ENCODE measurements around the gene NEURL3.

The NEURL3 gene

GRCh38 chr2:96533292-96534073 is 28.3 kb upstream of the NEURL3 start:
- peaks cover 71% of the 10 kb centered on the region for H3K4me1 ChIP-seq (ENCODE audit: low read length)
- TF ChIP-seq CTCF (IDR thresholded peaks at IDR 0.05; ENCODE audit: low read depth, low read length) (no peak), EZH2phosphoT487 (IDR thresholded peaks at IDR 0.05; ENCODE audit: low read depth) (no peak)

DNA sequence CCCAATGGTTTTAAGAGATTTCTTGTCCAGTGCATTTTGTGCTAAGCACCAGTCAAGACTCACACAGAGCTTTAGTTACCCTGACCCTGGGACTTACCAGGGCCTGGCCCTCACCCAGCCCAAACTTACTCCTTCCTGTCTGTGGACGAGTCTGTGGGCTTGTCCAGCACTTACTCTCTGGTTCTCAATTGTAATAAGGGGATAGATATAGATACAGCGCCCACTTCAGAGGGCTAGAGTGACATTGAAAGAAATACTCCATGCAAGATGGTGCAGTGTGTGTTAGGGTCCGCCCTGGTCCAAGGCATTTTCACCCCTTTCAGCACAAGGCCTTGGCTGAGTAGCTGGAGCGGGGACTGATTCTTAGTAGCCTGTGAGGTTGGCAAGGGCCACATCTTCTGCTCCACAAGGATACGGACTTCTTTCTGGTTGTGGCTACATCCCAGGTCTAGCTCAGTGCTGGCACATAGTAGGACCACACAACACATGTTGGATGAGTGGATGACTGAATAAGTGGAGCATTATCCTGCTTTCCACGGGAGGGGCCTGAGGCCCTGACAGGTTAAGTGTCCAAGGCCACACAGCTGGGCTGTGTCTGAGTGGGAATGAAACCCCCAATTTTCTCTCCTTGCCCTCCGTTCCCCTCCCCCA is 27.6 kb upstream of the NEURL3 start:
- Histone ChIP-seq H3K4me1 (ENCODE audit: low read length) (peaks cover 71% of the 10 kb centered on the region), H3K9ac (ENCODE audit: low read length) (no peak overlapping the region), H3K4me3 (ENCODE audit: low read length) (no peak overlapping the region), H3K9me3 (ENCODE audit: insufficient read depth, low read length) (no peaks in the 10 kb centered on the region), H3K79me2 (ENCODE audit: low read length) (peaks cover 6% of the 10 kb centered on the region), H3K36me3 (replicated peaks; ENCODE audit: low read depth, low read length) (no peaks in the 10 kb centered on the region), H4K20me1 (ENCODE audit: insufficient read depth, low read length) (peaks cover 4% of the 10 kb centered on the region), H2AFZ (ENCODE audit: low read depth, low read length) (no peak overlapping the region), H3K27me3 (ENCODE audit: low read depth, low read length) (peaks cover 64% of the 10 kb centered on the region), H3K27ac (ENCODE audit: low read length) (no peak overlapping the region), H3K4me2 (ENCODE audit: low read length) (peak overlapping the region; percentile 87; the same call in 1 of the 2 replicates)
- TF ChIP-seq EZH2phosphoT487 (IDR thresholded peaks at IDR 0.05; ENCODE audit: low read depth) = no peak
- TF ChIP-seq CTCF (IDR thresholded peaks at IDR 0.05; ENCODE audit: low read depth, low read length) = no peak

More at GRCh38 chr2:96533292-96534073, 28.3 kb upstream of the NEURL3 start:
- peaks cover 5% of the 10 kb centered on the region for H3K36me3 ChIP-seq (replicated peaks; ENCODE audit: low read depth, low read length)
- no peak overlapping the region for H3K4me3 ChIP-seq (ENCODE audit: low read length)
- H3K9ac ChIP-seq (ENCODE audit: low read length) = no peak overlapping the region
- H4K20me1 ChIP-seq (ENCODE audit: insufficient read depth, low read length) = peaks cover 11% of the 10 kb centered on the region
- H3K27me3 ChIP-seq (ENCODE audit: low read depth, low read length) = peaks cover 69% of the 10 kb centered on the region
- H3K79me2 ChIP-seq (ENCODE audit: low read length) = peaks cover 13% of the 10 kb centered on the region
- no peak overlapping the region for H3K27ac ChIP-seq (ENCODE audit: low read length)
- H3K9me3 ChIP-seq (ENCODE audit: insufficient read depth, low read length) = no peaks in the 10 kb centered on the region
- no peak overlapping the region for H3K4me2 ChIP-seq (ENCODE audit: low read length)
- no peak overlapping the region for H2AFZ ChIP-seq (ENCODE audit: low read depth, low read length)

DNA sequence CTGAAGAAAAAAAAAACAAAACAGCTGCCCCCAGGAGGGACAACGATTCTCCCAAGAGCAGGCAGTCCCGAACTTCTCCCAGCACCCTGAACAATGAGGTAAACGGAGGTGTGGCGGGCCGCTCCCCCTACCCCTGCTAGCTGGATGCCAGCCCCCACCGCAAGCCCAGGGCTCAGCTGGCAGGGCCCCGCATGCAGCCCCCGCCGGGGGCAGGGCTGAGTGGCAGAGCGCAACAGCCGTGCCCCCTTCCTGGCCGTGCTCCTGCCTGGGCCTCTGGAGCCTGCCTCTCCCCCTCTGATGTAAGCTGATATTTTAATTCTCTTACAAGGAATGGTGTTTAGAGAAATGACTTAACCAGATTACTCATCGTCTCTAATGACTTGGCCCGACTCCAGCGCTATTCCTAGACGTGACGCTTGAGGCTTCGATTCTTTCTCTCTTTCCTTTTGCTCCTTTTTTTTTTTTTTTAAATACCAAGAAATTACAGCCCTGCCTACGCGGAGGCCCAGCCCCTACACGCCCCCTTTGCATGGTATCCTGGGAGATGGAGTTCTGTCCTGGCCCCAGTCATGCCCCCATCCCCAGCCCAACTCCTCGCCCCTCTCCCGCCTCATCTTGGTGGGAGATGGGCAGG is 26.8 kb upstream of the NEURL3 start:
- H3K4me1 ChIP-seq (ENCODE audit: low read length) = peaks cover 70% of the 10 kb centered on the region
- no peaks in the 10 kb centered on the region; the same call in 1 of the 2 replicates for H3K79me2 ChIP-seq (ENCODE audit: low read length)
- peak overlapping the region; percentile 87 for H3K4me2 ChIP-seq (ENCODE audit: low read length)
- no peaks in the 10 kb centered on the region for H3K9me3 ChIP-seq (ENCODE audit: insufficient read depth, low read length)
- H3K27ac ChIP-seq (ENCODE audit: low read length) = no peak overlapping the region
- H4K20me1 ChIP-seq (ENCODE audit: insufficient read depth, low read length) = no peaks in the 10 kb centered on the region
- H3K9ac ChIP-seq (ENCODE audit: low read length) = peak overlapping the region; percentile 12; the same call in 1 of the 2 replicates
- no peaks in the 10 kb centered on the region for H3K36me3 ChIP-seq (replicated peaks; ENCODE audit: low read depth, low read length)
- H2AFZ ChIP-seq (ENCODE audit: low read depth, low read length) = no peak overlapping the region
- TF ChIP-seq EZH2phosphoT487 (IDR thresholded peaks at IDR 0.05; ENCODE audit: low read depth) = no peak
- TF ChIP-seq CTCF (IDR thresholded peaks at IDR 0.05; ENCODE audit: low read depth, low read length) = no peak
- peaks cover 62% of the 10 kb centered on the region for H3K27me3 ChIP-seq (ENCODE audit: low read depth, low read length)
- H3K4me3 ChIP-seq (ENCODE audit: low read length) = peak overlapping the region; percentile 69

GRCh38 chr2:96531366-96531765 is 26.2 kb upstream of the NEURL3 start:
- Histone ChIP-seq H3K36me3 (replicated peaks; ENCODE audit: low read depth, low read length) (no peaks in the 10 kb centered on the region), H3K9me3 (ENCODE audit: insufficient read depth, low read length) (no peaks in the 10 kb centered on the region), H4K20me1 (ENCODE audit: insufficient read depth, low read length) (no peaks in the 10 kb centered on the region), H3K4me1 (ENCODE audit: low read length) (peaks cover 76% of the 10 kb centered on the region), H3K4me2 (ENCODE audit: low read length) (peak overlapping the region; percentile 87), H3K9ac (ENCODE audit: low read length) (no peak overlapping the region; the same call in 1 of the 2 replicates), H3K79me2 (ENCODE audit: low read length) (no peaks in the 10 kb centered on the region), H2AFZ (ENCODE audit: low read depth, low read length) (no peak overlapping the region), H3K4me3 (ENCODE audit: low read length) (peak overlapping the region; percentile 69), H3K27ac (ENCODE audit: low read length) (no peak overlapping the region), H3K27me3 (ENCODE audit: low read depth, low read length) (peaks cover 67% of the 10 kb centered on the region)
- TF ChIP-seq CTCF (IDR thresholded peaks at IDR 0.05; ENCODE audit: low read depth, low read length) = no peak
- TF ChIP-seq EZH2phosphoT487 (IDR thresholded peaks at IDR 0.05; ENCODE audit: low read depth) = no peak
